Lung (tissue), 12 donors: ENCODE data around the gene COL5A2. TPM values are rescaled to one million over a fixed set of nuclear protein-coding genes. Genes with fewer than 3 reads are reported as not detected.

Experiments used
- ATAC-seq: fragments of 200-7000 bp; cut with Tn5 transposase; one replicate; pipeline ENCODE4 v1.9.1; 2020; ENCODE audit warnings: moderate number of reproducible peaks; ENCODE audit not compliant: insufficient read depth, low FRiP score
- DNase-seq, 3 donors: peaks; one replicate each; pipeline ENCODE4 v3.0.0-alpha.2; 2013 to 2017
- H3K27ac ChIP-seq, 2 donors: one replicate each; pipeline ENCODE4 v1.5.1; 2013; ENCODE audit warnings: mild to moderate bottlenecking in 2 of 2, moderate library complexity in 2 of 2, control low read depth in 1 of 2, inconsistent platforms in 1 of 2, low read depth in 1 of 2, low read length in 1 of 2
- H3K27me3 ChIP-seq, 3 donors: one replicate each; pipeline ENCODE4 v1.5.1; 2013; ENCODE audit warnings: low read length in 2 of 3; ENCODE audit not compliant: control insufficient read depth in 3 of 3, insufficient read depth in 3 of 3
- H3K36me3 ChIP-seq, 4 donors: one replicate each; pipeline ENCODE4 v1.5.1; 2013; ENCODE audit warnings: low read length in 4 of 4, mild to moderate bottlenecking in 1 of 4, moderate library complexity in 1 of 4; ENCODE audit not compliant: control insufficient read depth in 4 of 4, insufficient read depth in 4 of 4
- H3K4me1 ChIP-seq, 5 donors: one replicate each; pipeline ENCODE4 v1.5.1; 2013; ENCODE audit warnings: low read length in 5 of 5, mild to moderate bottlenecking in 2 of 5, moderate library complexity in 1 of 5; ENCODE audit not compliant: control insufficient read depth in 5 of 5, insufficient read depth in 5 of 5
- H3K4me3 ChIP-seq: one replicate; pipeline ENCODE4 v1.5.1; 2013; ENCODE audit warnings: mild to moderate bottlenecking, control low read depth, moderate library complexity
- H3K9ac ChIP-seq, 2 donors: one replicate each; pipeline ENCODE4 v1.5.1; 2013; ENCODE audit warnings: low read length in 2 of 2, control low read depth in 1 of 2; ENCODE audit not compliant: insufficient read depth in 1 of 2
- H3K9me3 ChIP-seq, 4 donors: one replicate each; pipeline ENCODE4 v1.5.1; 2013; ENCODE audit warnings: low read length in 3 of 4, mild to moderate bottlenecking in 1 of 4, moderate library complexity in 1 of 4; ENCODE audit not compliant: control insufficient read depth in 4 of 4, insufficient read depth in 3 of 4
- CTCF ChIP-seq: IDR thresholded peaks from 2 replicates; pipeline ENCODE4 v1.5.1; 2012; ENCODE audit warnings: mild to moderate bottlenecking; ENCODE audit errors: control extremely low read depth, extremely low read depth
- WGBS, 2 donors: extraction: QIAGEN DNeasy Blood & Tissue Kit; methylation state at CpG; one replicate each; pipeline ENCODE4 v1.1.7; 2013; 5-methylcytosine and 5-hydroxymethylcytosine counted together
- polyA plus RNA-seq, 2 donors: library from polyadenylated mRNA; stranded (reverse); fragments of 200-250 nt; gene quantifications; one replicate each; pipeline ENCODE4 v1.2.1, GENCODE V29; 2013
- total RNA-seq, 2 donors: library from RNA; depleted of rRNA in 1 of 2; stranded (reverse); fragments of >200 nt in 1 of 2; gene quantifications; one replicate each; pipeline ENCODE4 v1.2.1, GENCODE V29; 2014 to 2021
- donor health status: control.
- donor health status: control.
- donor health status: Bipolar disorder and iron deficiency.
- donor health status: healthy.
- donor health status: DM: yes; HTN: yes; CAD: no.

COL5A2 gene
- total and polyA plus RNA-seq, 4 donors, result 9.9 to 209 (median 48.8) TPM

GRCh38 chr2:189013031-189013430, 166.5 kb downstream of the COL5A2 start:
- Histone ChIP-seq H3K9me3 (peaks cover 0 to 1% (median 0%) of the 10 kb centered on the region in 4 donors), H3K36me3 (peaks cover 0 to 27% (median 13%) of the 10 kb centered on the region in 4 donors), H3K27ac (no peak overlapping the region), H3K27me3 (no peaks in the 10 kb centered on the region), H3K9ac (no peak overlapping the region), H3K4me3 (no peak overlapping the region), H3K4me1 (peaks cover 0 to 9% (median 0%) of the 10 kb centered on the region in 5 donors)
- DNase-seq, result no peak
- TF ChIP-seq CTCF, result no peak
- WGBS, 2 donors, result 89 to 92% methylated on average over 3 of the region's 3 CpGs
- ATAC-seq, result no peak

GRCh38 chr2:189012351-189012750, 167.2 kb downstream of the COL5A2 start:
- no peak for TF ChIP-seq CTCF
- DNase-seq (no peak), ATAC-seq (no peak)
- Histone ChIP-seq H3K9me3 (peaks cover 0 to 1% (median 0%) of the 10 kb centered on the region in 4 donors), H3K27me3 (no peaks in the 10 kb centered on the region), H3K27ac (no peak overlapping the region), H3K36me3 (peaks cover 0 to 34% (median 16%) of the 10 kb centered on the region in 4 donors), H3K4me1 (peaks cover 0 to 9% (median 0%) of the 10 kb centered on the region in 5 donors), H3K4me3 (no peak overlapping the region), H3K9ac (no peak overlapping the region)
- 83 to 84% methylated on average over 1 of the region's 1 CpG for WGBS, 2 donors

- Histone ChIP-seq H3K36me3 (peaks cover 0 to 46% (median 20%) of the 10 kb centered on the region in 4 donors), H3K4me1 (peaks cover 0 to 9% (median 0%) of the 10 kb centered on the region in 5 donors), H3K9me3 (peaks cover 0 to 1% (median 0%) of the 10 kb centered on the region in 4 donors), H3K4me3 (no peak overlapping the region), H3K27ac (no peak overlapping the region), H3K9ac (no peak overlapping the region), H3K27me3 (no peaks in the 10 kb centered on the region)
- no peak for ATAC-seq
- no peak for DNase-seq
- WGBS, 2 donors, result 70 to 78% methylated on average over 6 of the region's 6 CpGs
- no peak for TF ChIP-seq CTCF
These were observed 169.0 kb downstream of the COL5A2 start for GRCh38 chr2:189010536-189010935.
